DND-41 (cell line): ENCODE results near the gene XAB2.

Experiments
- ATAC-seq: fragments of 200-7000 bp; cut with Tn5 transposase; 3 replicates; pipeline ENCODE4 v1.9.1; 2021; ENCODE audit warnings: low read depth; ENCODE audit not compliant: insufficient read depth
- DNase-seq: peaks from one replicate; pipeline ENCODE4 v3.0.0-alpha.2; 2020
- H2AFZ ChIP-seq: 2 replicates; pipeline ENCODE4 v1.6.0; 2012; ENCODE audit warnings: low read depth, low read length
- H3K27ac ChIP-seq: 2 replicates; pipeline ENCODE4 v1.5.1; 2012; ENCODE audit warnings: low read length, inconsistent platforms
- H3K27me3 ChIP-seq: fragments of 200-600 bp; sonication (generic); 2 replicates; pipeline ENCODE4 v1.6.0; 2012; ENCODE audit warnings: low read length, mild to moderate bottlenecking, inconsistent platforms; ENCODE audit not compliant: insufficient read depth, poor library complexity
- H3K36me3 ChIP-seq: 2 replicates; pipeline ENCODE4 v1.5.1; 2012; ENCODE audit warnings: low read length, inconsistent platforms; ENCODE audit not compliant: insufficient read depth
- H3K4me1 ChIP-seq: 2 replicates; pipeline ENCODE4 v1.5.1; 2012; ENCODE audit warnings: mild to moderate bottlenecking, low read length; ENCODE audit not compliant: insufficient read depth
- H3K4me2 ChIP-seq: 2 replicates; pipeline ENCODE4 v1.6.0; 2012; ENCODE audit warnings: mild to moderate bottlenecking, moderate library complexity, low read length, inconsistent platforms; ENCODE audit not compliant: insufficient read depth
- H3K4me3 ChIP-seq, 2 experiments: fragments of 200-600 bp in 1 of 2; shearing (Covaris generic) in 1 of 2; 2 replicates each; pipeline ENCODE4 v1.5.1; 2012 to 2016; ENCODE audit warnings: inconsistent platforms in 2 of 2, low read length in 2 of 2, mild to moderate bottlenecking in 2 of 2, low read depth in 1 of 2, moderate library complexity in 1 of 2
- H3K79me2 ChIP-seq: 2 replicates; pipeline ENCODE4 v1.6.0; 2012; ENCODE audit warnings: low read length, inconsistent platforms; ENCODE audit not compliant: insufficient read depth
- H3K9ac ChIP-seq: 2 replicates; pipeline ENCODE4 v1.6.0; 2012; ENCODE audit warnings: low read depth, mild to moderate bottlenecking, inconsistent platforms, low read length, moderate library complexity
- H3K9me3 ChIP-seq: 2 replicates; pipeline ENCODE4 v1.5.1; 2012; ENCODE audit warnings: low read length, moderate library complexity, mild to moderate bottlenecking, inconsistent platforms; ENCODE audit not compliant: insufficient read depth, severe bottlenecking
- H4K20me1 ChIP-seq: 2 replicates; pipeline ENCODE4 v1.6.0; 2012; ENCODE audit warnings: low read length; ENCODE audit not compliant: insufficient read depth
- EZH2 ChIP-seq: IDR thresholded peaks from 3 replicates; pipeline ENCODE4 v1.6.1; 2012; ENCODE audit warnings: borderline replicate concordance, low read depth, mild to moderate bottlenecking, moderate library complexity, low read length, inconsistent platforms; ENCODE audit not compliant: severe bottlenecking
- TF ChIP-seq, protein P1 (sequence below): IDR thresholded peaks from 2 replicates; pipeline ENCODE4 v1.5.1; 2012; ENCODE audit warnings: borderline replicate concordance, low read length, moderate library complexity, mild to moderate bottlenecking; ENCODE audit not compliant: poor library complexity, severe bottlenecking; ENCODE audit errors: extremely low read depth

Gene XAB2

GRCh38 chr19:7575434-7576040, 53.8 kb downstream of the XAB2 start:
- ATAC-seq = no peak
- Histone ChIP-seq H3K4me1 (no peaks in the 10 kb centered on the region), H3K4me2 (no peak overlapping the region), H3K4me3 (no peak overlapping the region), H3K79me2 (no peaks in the 10 kb centered on the region), H4K20me1 (no peaks in the 10 kb centered on the region), H3K36me3 (no peaks in the 10 kb centered on the region), H3K9me3 (no peaks in the 10 kb centered on the region), H3K9ac (no peak overlapping the region), H2AFZ (no peak overlapping the region), H3K27ac (no peak overlapping the region), H3K27me3 (no peaks in the 10 kb centered on the region)
- TF ChIP-seq, protein P1, sequence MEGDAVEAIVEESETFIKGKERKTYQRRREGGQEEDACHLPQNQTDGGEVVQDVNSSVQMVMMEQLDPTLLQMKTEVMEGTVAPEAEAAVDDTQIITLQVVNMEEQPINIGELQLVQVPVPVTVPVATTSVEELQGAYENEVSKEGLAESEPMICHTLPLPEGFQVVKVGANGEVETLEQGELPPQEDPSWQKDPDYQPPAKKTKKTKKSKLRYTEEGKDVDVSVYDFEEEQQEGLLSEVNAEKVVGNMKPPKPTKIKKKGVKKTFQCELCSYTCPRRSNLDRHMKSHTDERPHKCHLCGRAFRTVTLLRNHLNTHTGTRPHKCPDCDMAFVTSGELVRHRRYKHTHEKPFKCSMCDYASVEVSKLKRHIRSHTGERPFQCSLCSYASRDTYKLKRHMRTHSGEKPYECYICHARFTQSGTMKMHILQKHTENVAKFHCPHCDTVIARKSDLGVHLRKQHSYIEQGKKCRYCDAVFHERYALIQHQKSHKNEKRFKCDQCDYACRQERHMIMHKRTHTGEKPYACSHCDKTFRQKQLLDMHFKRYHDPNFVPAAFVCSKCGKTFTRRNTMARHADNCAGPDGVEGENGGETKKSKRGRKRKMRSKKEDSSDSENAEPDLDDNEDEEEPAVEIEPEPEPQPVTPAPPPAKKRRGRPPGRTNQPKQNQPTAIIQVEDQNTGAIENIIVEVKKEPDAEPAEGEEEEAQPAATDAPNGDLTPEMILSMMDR = no peak
- TF ChIP-seq EZH2 = no peak
- no peak for DNase-seq

GRCh38 chr19:7570761-7571160, 58.6 kb downstream of the XAB2 start:
- H3K27me3 ChIP-seq = no peaks in the 10 kb centered on the region
- H3K36me3 ChIP-seq = no peaks in the 10 kb centered on the region
- ATAC-seq (no peak), DNase-seq (no peak)
- H3K9me3 ChIP-seq = no peaks in the 10 kb centered on the region
- no peak for TF ChIP-seq EZH2
- TF ChIP-seq, protein P1 = no peak
- no peaks in the 10 kb centered on the region for H3K4me1 ChIP-seq
- H3K4me3 ChIP-seq = no peak overlapping the region
- H2AFZ ChIP-seq = no peak overlapping the region
- no peak overlapping the region for H3K9ac ChIP-seq
- no peak overlapping the region for H3K4me2 ChIP-seq
- no peaks in the 10 kb centered on the region for H3K79me2 ChIP-seq
- no peaks in the 10 kb centered on the region for H4K20me1 ChIP-seq
- H3K27ac ChIP-seq = no peak overlapping the region
